HEK293T (cell line): ENCODE measurements around the gene TSPAN6.

Experiments used
- FOXA1 ChIP-seq: fragments of 450-650 bp; IDR thresholded peaks from 2 replicates; pipeline ENCODE4 v1.6.1; 2016; ENCODE audit warnings: mild to moderate bottlenecking
- FOXK2 ChIP-seq: fragments of 450-650 bp; IDR thresholded peaks from 2 replicates; pipeline ENCODE4 v1.6.1; 2016; ENCODE audit warnings: mild to moderate bottlenecking

DNA sequence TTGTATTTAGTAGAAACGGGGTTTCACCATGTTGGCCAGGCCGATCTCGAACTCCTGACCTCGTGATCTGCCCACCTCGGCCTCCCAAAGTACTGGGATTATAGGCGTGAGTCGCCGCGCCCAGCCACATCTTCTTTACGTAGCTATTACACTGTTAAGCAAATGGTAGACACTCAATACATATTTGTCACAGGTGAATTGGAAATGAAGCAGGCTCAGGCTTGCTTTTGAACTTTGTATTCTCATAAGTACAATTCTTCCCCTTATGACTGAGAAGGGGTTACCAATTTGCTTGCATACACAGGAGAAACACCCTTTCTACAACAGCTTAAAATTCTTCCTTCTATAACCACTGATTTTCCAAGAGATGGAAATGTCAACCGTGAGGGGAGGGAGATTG, 6.6 kb upstream of the TSPAN6 start:
- TF ChIP-seq FOXA1, result no peak
- no peak for TF ChIP-seq FOXK2
